NCI-H510A treated with DMSO at 0.1 percent for 48 hours (cell line): ENCODE data around the gene RASGRP2.

Experiments
- DNase-seq: peaks from one replicate; lab custom pipeline; 2025; lab: John Stamatoyannopoulos, UW

Gene RASGRP2

DNA sequence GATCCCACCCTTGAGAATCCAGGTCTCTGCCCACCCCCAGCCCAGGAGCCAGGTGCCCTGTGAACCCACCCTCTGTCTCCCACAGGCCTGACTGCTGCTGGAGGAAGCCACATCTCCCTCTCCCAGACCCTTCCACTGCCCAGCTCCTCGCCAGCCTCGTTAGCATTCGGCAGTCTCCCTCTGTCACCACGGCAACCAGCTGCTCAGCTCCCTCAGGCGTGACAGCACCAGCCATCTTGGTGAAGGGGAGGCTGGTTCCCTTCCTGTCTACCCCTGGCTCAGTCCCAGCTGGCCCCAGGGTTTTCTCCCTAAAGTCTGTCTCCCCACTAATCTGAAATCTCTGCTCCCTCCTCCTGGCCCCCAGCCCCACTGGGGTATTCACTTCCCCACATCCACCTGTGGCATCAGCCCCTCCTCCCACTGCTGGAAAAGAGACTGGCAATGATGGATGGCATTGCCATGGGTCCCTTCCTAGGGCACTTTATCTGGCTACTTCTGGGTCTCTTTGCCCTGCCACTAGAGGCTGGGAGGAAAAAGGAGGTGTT lies 49.0 kb downstream of the RASGRP2 start:
- DNase-seq, result peak; percentile 12

GRCh38 chr11:64694026-64694755 lies 49.8 kb downstream of the RASGRP2 start:
- DNase-seq, result no peak

DNA sequence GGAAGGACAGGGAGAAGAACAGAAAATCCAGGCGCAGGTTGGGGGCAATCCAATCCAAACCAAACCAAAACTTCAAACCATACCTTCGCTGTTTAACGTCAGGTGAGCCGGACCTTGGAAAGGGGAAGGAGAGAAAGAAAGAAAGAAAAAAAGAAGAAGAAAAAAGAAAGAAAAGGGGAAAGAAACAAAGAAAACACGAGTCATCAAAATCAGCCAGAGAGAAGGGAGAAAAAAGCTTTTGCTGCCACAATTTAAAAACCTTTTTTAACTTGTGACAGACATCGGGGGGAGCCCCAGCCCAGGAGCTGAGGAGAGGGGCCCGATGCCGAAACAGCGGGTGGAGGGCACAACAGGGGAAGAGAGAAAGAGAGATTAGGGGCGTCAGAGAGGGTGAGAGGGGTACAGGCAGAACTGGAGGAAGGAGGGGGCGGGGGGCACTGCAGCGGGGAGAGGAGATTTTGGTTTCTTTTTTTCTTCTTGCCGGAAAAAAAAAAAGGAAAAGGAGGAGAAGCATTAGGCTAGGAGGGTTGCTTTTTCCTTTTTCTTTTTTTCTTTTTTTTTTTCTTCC lies 51.1 kb downstream of the RASGRP2 start:
- no peak for DNase-seq

DNA sequence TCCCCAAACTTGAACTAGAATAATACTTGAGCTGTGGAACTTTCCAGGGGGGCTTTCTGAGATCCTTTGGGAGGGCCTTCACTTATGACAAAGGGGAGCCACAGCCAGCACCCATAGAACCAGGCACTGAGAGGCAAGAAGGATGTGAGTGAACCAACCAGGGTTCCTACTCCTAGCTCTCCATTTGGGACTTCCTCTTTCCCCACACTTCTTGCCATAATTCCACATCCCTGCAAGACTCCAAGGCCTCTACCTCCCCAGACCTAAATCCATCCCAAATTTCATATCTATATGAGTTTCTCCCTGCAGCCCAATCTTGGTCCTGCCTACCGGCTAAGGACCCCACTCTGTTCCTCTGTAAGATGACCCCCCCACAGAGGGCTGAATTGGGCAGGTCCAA lies 52.4 kb downstream of the RASGRP2 start:
- no peak for DNase-seq

GRCh38 chr11:64690235-64690634 lies 53.7 kb downstream of the RASGRP2 start:
- DNase-seq, result no peak

GRCh38 chr11:64688534-64688982 lies 55.4 kb downstream of the RASGRP2 start:
- peak; percentile 83 for DNase-seq

DNA sequence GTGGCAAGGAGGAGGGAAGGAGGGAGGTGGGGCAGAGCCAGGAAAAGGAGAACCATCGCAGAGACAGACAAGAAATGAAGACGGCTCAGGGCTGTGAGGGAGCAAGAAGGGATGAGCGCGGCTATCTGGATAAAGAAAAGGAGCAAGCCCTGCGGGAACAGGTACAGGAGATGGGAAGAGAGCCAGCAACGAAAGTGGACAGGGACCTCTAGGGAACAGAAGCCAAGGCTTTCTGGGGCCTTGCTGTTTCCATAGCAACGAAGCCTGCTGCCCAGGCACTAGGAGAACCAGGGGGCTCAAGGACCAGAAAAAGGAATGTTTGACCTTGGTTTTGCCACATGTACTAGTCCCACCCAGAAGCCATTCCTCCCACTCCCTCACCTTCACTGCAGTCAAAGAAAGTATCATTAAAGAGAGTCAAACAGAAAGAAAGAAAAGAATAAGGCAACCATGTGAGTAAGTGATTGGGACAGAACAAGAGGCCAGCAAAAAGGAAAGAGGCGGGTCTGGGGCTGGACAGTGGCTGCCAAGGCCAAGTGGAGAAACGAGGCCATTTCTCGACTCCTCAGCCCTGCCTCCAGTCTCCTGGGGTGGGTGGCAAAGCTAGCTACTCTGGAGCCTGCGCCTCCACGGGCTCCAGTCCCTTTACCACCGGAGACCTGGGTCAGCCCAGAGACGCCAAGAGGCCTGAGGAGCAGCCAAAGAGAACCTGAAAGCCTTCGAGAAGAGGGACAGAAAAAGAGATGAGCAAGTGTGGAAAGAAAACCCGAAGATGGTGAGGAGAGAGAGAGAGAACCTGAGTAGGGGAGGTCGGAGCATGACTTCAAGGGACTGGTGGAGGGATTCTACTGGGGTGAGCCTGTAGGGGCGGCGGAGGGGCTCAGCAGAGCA lies 56.1 kb downstream of the RASGRP2 start:
- DNase-seq, result no peak

- DNase-seq, result no peak
These were observed 56.7 kb downstream of the RASGRP2 start for GRCh38 chr11:64687204-64687603.

- no peak for DNase-seq
These were observed 57.3 kb downstream of the RASGRP2 start for GRCh38 chr11:64686466-64687170.

DNA sequence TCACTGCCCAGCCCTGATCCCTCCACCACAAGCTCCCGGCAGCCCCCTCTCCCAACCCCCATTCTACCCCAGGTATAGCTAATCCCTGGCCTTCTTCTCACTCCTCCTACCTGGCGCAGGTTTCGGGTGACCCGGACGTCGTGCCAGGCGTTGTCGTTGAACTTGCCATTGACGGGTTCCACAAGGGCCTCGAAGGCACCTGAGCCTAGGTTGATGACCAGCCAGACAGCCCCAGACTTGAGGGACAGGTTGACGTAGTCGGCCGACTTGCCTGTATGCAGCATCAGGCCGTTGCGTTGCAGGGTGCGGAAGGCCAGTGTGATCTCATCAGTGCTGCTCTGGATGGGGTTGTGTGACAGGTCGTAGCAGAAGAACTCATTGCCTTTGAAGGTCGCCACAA lies 58.4 kb downstream of the RASGRP2 start:
- no peak for DNase-seq

DNA sequence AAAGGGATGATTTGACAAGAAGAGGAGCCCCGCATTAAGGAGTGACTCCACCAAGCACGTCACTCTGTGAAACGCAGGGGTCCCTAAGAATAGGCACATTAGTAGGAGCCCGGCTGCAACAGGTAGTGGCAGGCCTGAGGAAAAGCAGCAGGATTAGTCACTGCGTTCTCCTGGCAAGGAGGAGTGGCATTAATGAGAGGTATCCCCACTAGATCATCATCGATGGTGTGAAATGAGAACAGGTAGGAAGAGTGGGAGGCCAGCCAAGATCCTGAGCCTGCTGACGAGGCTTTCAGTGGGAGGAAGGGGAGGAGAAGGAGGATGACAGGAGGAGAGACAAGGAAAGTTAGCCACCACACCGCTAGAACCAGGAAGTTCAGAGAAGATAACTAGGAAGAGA lies 59.6 kb downstream of the RASGRP2 start:
- DNase-seq, result no peak

DNA sequence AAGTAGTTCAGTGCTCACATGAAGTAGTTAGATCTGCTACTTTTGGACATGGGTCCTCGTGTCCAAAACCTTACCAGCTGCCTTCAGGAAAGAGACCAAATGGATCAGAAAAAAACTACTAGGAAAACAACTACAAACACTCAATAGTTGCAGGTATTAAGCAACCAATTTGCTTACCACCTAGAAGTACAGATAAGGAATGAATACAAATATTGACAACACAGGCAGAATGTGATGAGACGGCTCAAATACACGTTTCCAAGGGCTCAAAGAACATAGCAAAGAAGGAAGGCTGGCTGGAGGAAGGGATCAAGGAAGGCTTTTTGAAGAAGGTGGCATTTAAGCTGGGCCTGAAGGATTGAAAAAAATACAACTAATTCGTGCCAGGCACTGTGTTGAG lies 62.8 kb downstream of the RASGRP2 start:
- DNase-seq, result no peak

DNA sequence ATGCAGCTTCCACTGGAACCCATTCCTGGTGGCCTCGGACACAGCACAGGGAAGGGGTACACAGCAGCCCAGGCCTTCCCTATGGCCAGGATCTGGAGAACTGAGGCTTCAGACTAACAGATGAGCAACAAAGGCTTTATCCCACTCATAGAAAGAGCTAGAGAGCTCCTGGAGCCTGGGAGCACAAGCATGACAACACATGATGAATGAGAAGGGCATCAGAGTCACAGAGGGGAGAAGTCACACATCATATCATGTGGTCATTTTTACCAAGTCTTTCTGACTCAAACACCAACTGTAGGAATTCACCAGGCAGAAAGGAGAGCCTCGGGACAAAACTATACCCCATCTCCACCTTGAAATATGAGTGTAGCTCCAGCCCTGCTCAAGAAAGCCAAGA lies 64.1 kb downstream of the RASGRP2 start:
- no peak for DNase-seq

DNA sequence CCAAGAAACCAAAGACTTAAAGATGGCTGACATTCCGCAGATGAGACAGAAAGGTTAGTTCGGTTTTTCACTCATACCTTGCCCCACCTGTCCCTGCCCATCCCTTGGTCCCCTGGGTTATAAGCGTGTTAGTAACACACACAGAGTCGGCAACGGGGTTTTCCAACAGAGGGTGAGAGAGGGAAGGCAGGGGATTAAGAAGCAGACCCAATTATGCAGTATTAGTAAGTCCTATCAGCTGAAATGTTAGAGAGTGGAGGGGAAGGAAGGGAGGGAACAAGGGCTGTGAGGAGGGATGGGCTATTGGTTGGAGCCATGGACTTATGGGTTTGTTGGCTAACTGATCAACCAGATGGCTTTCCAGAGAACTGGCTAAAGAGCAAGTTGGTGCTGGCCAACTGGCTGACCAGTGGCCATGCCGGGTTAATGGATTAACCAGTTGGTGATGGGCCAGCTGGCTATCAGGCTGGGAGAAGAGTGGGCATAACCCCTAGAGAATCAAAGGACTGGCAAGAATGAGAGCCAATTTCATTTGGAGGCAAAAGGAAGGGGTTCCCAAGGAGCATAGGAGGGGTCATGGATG lies 66.4 kb downstream of the RASGRP2 start:
- DNase-seq, result no peak
